Testis (tissue), 3 donors: Measurements from ENCODE around the gene PDRG1. TPM values are rescaled to one million over a fixed set of nuclear protein-coding genes. Genes with fewer than 3 reads are reported as not detected.

Source experiments
- DNase-seq: peaks from one replicate; pipeline ENCODE4 v3.0.0-alpha.2; 2019
- H3K27ac ChIP-seq, 2 donors: fragments of 200-600 bp; sonication (generic); one replicate each; pipeline ENCODE4 v1.5.1; 2019
- H3K27me3 ChIP-seq: fragments of 200-600 bp; sonication (generic); one replicate; pipeline ENCODE4 v1.5.1; 2019
- H3K36me3 ChIP-seq: fragments of 200-600 bp; sonication (generic); one replicate; pipeline ENCODE4 v1.5.1; 2017; ENCODE audit warnings: low read depth; ENCODE audit errors: missing control alignments
- H3K4me1 ChIP-seq: fragments of 200-600 bp; sonication (generic); one replicate; pipeline ENCODE4 v1.5.1; 2019
- H3K4me3 ChIP-seq, 2 donors: fragments of 200-600 bp; sonication (generic); one replicate each; pipeline ENCODE4 v1.5.1; 2017 to 2019
- H3K9me3 ChIP-seq: fragments of 200-600 bp; sonication (generic); one replicate; pipeline ENCODE4 v1.5.1; 2017
- CTCF ChIP-seq, 3 experiments: fragments of 450-650 bp in 2 of 3; fragments of 200-600 bp in 1 of 3; sonication (generic) in 1 of 3; IDR thresholded peaks; one replicate each; pipeline ENCODE4 v1.5.1; 2016 to 2019; ENCODE audit warnings: antibody characterized with exemption in 3 of 3, mild to moderate bottlenecking in 2 of 3, moderate library complexity in 1 of 3
- POLR2A ChIP-seq: fragments of 450-650 bp; IDR thresholded peaks from one replicate; pipeline ENCODE4 v1.6.1; 2017; ENCODE audit warnings: antibody characterized with exemption, mild to moderate bottlenecking, moderate library complexity
- WGBS, 2 donors: methylation state at CpG; one replicate each; pipeline ENCODE4 v1.1.5; 2018; 5-methylcytosine and 5-hydroxymethylcytosine counted together
- intact Hi-C: fragments of 100-400 bp; cut with DNase I; formaldehyde crosslinking; loops from one replicate; pipeline ENCODE4 v1.15.1; 2023; ENCODE audit warnings: low total_unique reads
- polyA plus RNA-seq: library from polyadenylated mRNA; stranded (reverse); fragments of 350-450 nt; fragmentation: Illumina TruSeq; extraction: RNeasy Lipid Tissue Mini Kit (QIAGEN cat#74804); gene quantifications from one replicate; pipeline ENCODE4 v1.2.3, GENCODE V29; 2014; ENCODE audit warnings: low read depth, low replicate concordance; ENCODE audit not compliant: insufficient read depth
- total RNA-seq, 2 donors: library from RNA; depleted of rRNA; stranded (reverse); fragments of >200 nt; gene quantifications; one replicate each; pipeline ENCODE4 v1.2.3, GENCODE V29; 2016

Gene PDRG1
- total and polyA plus RNA-seq, 3 donors from 2014 or later, result 27.0 to 70.1 (median 37.5) TPM

GRCh38 chr20:31939661-31940060 is 12.2 kb downstream of the PDRG1 start:
- peaks cover 27% of the 10 kb centered on the region for H3K4me1 ChIP-seq
- intact Hi-C loops, result no loop called here
- H3K4me3 ChIP-seq, result no peak overlapping the region
- no peak overlapping the region for H3K27ac ChIP-seq
- TF ChIP-seq CTCF (IDR thresholded peaks at IDR 0.05), result no peak
- TF ChIP-seq POLR2A, result no peak
- no peaks in the 10 kb centered on the region for H3K27me3 ChIP-seq
- 80 to 89% methylated on average over 2 of the region's 2 CpGs for WGBS, 2 donors
- H3K36me3 ChIP-seq, result no peaks in the 10 kb centered on the region
- no peak for DNase-seq
- H3K9me3 ChIP-seq, result no peaks in the 10 kb centered on the region

DNA sequence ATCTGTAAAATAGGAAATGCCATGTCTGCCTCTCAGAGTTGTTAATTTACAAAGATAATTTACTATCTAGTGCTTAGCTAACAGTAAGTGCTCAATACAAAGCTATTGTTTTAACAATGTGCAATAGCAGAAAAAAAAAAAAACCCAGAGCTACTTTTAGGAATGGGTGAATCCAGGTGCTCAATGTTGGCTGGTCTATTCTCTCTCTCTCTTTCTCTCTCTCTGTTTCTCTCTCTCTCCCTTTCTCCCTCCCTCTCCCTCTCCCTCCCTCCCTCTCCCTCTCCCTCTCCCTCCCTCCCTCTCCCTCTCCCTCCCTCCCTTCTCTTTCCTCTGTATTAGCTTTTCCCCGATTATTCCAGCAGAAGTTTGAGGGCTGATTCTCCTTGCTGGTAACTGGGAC is 14.0 kb downstream of the PDRG1 start:
- 75 to 77% methylated on average over 1 of the region's 1 CpG for WGBS, 2 donors
- H3K4me3 ChIP-seq, result no peak overlapping the region
- intact Hi-C loops, result no loop called here

GRCh38 chr20:31936420-31936819 is 15.4 kb downstream of the PDRG1 start:
- H3K36me3 ChIP-seq, result no peaks in the 10 kb centered on the region
- H3K27ac ChIP-seq, result no peak overlapping the region
- H3K4me3 ChIP-seq, result no peak overlapping the region
- H3K9me3 ChIP-seq, result no peaks in the 10 kb centered on the region
- no peak for TF ChIP-seq CTCF (IDR thresholded peaks at IDR 0.05)
- TF ChIP-seq POLR2A, result no peak
- 92 to 95% methylated on average over 4 of the region's 4 CpGs for WGBS, 2 donors
- DNase-seq, result no peak
- no peaks in the 10 kb centered on the region for H3K4me1 ChIP-seq
- intact Hi-C loops, result no loop called here
- H3K27me3 ChIP-seq, result no peaks in the 10 kb centered on the region

More for the DNA sequence above, 14.0 kb downstream of the PDRG1 start:
- H3K4me1 ChIP-seq, result peaks cover 12% of the 10 kb centered on the region
- DNase-seq, result no peak
- no peaks in the 10 kb centered on the region for H3K27me3 ChIP-seq
- no peak overlapping the region for H3K27ac ChIP-seq
- no peaks in the 10 kb centered on the region for H3K36me3 ChIP-seq
- TF ChIP-seq POLR2A, result no peak
- TF ChIP-seq CTCF (IDR thresholded peaks at IDR 0.05), result no peak
- no peaks in the 10 kb centered on the region for H3K9me3 ChIP-seq

- Histone ChIP-seq H3K27me3 (no peaks in the 10 kb centered on the region), H3K36me3 (no peaks in the 10 kb centered on the region), H3K4me3 (no peak overlapping the region), H3K9me3 (no peaks in the 10 kb centered on the region), H3K4me1 (no peaks in the 10 kb centered on the region), H3K27ac (no peak overlapping the region)
- intact Hi-C loops, result no loop called here
- 68 to 72% methylated on average over 7 to 8 of the region's 8 CpGs for WGBS, 2 donors
- DNase-seq, result no peak
- TF ChIP-seq POLR2A (no peak), CTCF (IDR thresholded peaks at IDR 0.05) (no peak)
These were observed 16.7 kb downstream of the PDRG1 start for GRCh38 chr20:31934968-31935764.

- intact Hi-C loops, result no loop called here
These were observed 17.4 kb downstream of the PDRG1 start for GRCh38 chr20:31934491-31934890.

More at GRCh38 chr20:31934491-31934890, 17.4 kb downstream of the PDRG1 start:
- no peaks in the 10 kb centered on the region for H3K27me3 ChIP-seq
- no peaks in the 10 kb centered on the region for H3K9me3 ChIP-seq
- TF ChIP-seq CTCF (IDR thresholded peaks at IDR 0.05) (no peak), POLR2A (no peak)
- H3K4me3 ChIP-seq, result no peak overlapping the region
- 95 to 100% methylated on average over 2 to 14 of the region's 14 CpGs for WGBS, 2 donors
- no peaks in the 10 kb centered on the region for H3K36me3 ChIP-seq
- no peaks in the 10 kb centered on the region for H3K4me1 ChIP-seq
- no peak for DNase-seq
- no peak overlapping the region for H3K27ac ChIP-seq
